Left forelimb (tissue), 1 donor: Measurements from ENCODE around the gene GNAL.

Experiments
- DNase-seq: peaks from one replicate; pipeline ENCODE4 v3.0.0-alpha.2; 2018; ENCODE audit warnings: low spot score

Gene GNAL

GRCh38 chr18:11809895-11810294, 120.8 kb downstream of the GNAL start:
- no peak for DNase-seq

- no peak for DNase-seq
These were observed 121.3 kb downstream of the GNAL start for GRCh38 chr18:11810379-11810778.

GRCh38 chr18:11811009-11811408, 121.9 kb downstream of the GNAL start:
- DNase-seq = no peak

GRCh38 chr18:11817229-11817628, 128.2 kb downstream of the GNAL start:
- no peak for DNase-seq

GRCh38 chr18:11818486-11819203, 129.6 kb downstream of the GNAL start:
- DNase-seq = no peak

GRCh38 chr18:11819938-11820337, 130.9 kb downstream of the GNAL start:
- no peak for DNase-seq

- DNase-seq = no peak
These were observed 131.6 kb downstream of the GNAL start for GRCh38 chr18:11820697-11821096.

- DNase-seq = no peak
These were observed 132.1 kb downstream of the GNAL start for GRCh38 chr18:11821208-11821607.

GRCh38 chr18:11821643-11822237, 132.7 kb downstream of the GNAL start:
- no peak for DNase-seq

GRCh38 chr18:11823545-11823944, 134.5 kb downstream of the GNAL start:
- no peak for DNase-seq

- no peak for DNase-seq
These were observed 137.8 kb downstream of the GNAL start for GRCh38 chr18:11826836-11827235.

- DNase-seq = no peak
These were observed 139.8 kb downstream of the GNAL start for GRCh38 chr18:11828786-11829432.

- DNase-seq = no peak
These were observed 141.5 kb downstream of the GNAL start for GRCh38 chr18:11830585-11830984.

GRCh38 chr18:11831921-11832320, 142.9 kb downstream of the GNAL start:
- DNase-seq = no peak

GRCh38 chr18:11834772-11835171, 145.7 kb downstream of the GNAL start:
- no peak for DNase-seq

- no peak for DNase-seq
These were observed 150.5 kb downstream of the GNAL start for GRCh38 chr18:11839556-11839955.

GRCh38 chr18:11840493-11840892, 151.4 kb downstream of the GNAL start:
- DNase-seq = no peak

- DNase-seq = no peak
These were observed 153.5 kb downstream of the GNAL start for GRCh38 chr18:11842562-11842961.

GRCh38 chr18:11844436-11844835, 155.4 kb downstream of the GNAL start:
- DNase-seq = no peak

- DNase-seq = no peak
These were observed 156.6 kb downstream of the GNAL start for GRCh38 chr18:11845654-11846053.

- no peak for DNase-seq
These were observed 158.7 kb downstream of the GNAL start for GRCh38 chr18:11847811-11848210.

- DNase-seq = no peak
These were observed 160.2 kb downstream of the GNAL start for GRCh38 chr18:11849279-11849678.

GRCh38 chr18:11849841-11850634, 161.0 kb downstream of the GNAL start:
- peak; percentile 79 for DNase-seq
